Body of pancreas (tissue), 4 donors: Measurements from ENCODE around the gene SLC18B1.

Experiments
- POLR2A ChIP-seq, 3 donors: fragments of 450-650 bp; IDR thresholded peaks; one replicate each; pipeline ENCODE4 v1.6.1; 2016; ENCODE audit warnings: antibody characterized with exemption in 3 of 3, mild to moderate bottlenecking in 2 of 3
- TF ChIP-seq, protein P1 (sequence below), 7 experiments: fragments of 450-650 bp in 4 of 7; fragments of 200-600 bp in 3 of 7; sonication (generic) in 3 of 7; IDR thresholded peaks; one replicate each; pipeline ENCODE4 v1.5.1; 2016 to 2019; ENCODE audit warnings: antibody characterized with exemption in 7 of 7

GRCh38 chr6:132733814-132734213 is 64.6 kb downstream of the SLC18B1 start:
- TF ChIP-seq, protein P1, sequence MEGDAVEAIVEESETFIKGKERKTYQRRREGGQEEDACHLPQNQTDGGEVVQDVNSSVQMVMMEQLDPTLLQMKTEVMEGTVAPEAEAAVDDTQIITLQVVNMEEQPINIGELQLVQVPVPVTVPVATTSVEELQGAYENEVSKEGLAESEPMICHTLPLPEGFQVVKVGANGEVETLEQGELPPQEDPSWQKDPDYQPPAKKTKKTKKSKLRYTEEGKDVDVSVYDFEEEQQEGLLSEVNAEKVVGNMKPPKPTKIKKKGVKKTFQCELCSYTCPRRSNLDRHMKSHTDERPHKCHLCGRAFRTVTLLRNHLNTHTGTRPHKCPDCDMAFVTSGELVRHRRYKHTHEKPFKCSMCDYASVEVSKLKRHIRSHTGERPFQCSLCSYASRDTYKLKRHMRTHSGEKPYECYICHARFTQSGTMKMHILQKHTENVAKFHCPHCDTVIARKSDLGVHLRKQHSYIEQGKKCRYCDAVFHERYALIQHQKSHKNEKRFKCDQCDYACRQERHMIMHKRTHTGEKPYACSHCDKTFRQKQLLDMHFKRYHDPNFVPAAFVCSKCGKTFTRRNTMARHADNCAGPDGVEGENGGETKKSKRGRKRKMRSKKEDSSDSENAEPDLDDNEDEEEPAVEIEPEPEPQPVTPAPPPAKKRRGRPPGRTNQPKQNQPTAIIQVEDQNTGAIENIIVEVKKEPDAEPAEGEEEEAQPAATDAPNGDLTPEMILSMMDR (IDR thresholded peaks at IDR 0.05) = no peak
- no peak for TF ChIP-seq POLR2A (IDR thresholded peaks at IDR 0.05)
